Measurements from ENCODE around the gene PIK3CA. TPM values are rescaled to one million over a fixed set of nuclear protein-coding genes. Genes with fewer than 3 reads are reported as not detected.
A peak's percentile ranks its signal among the peaks of the same experiment; 100 is the strongest.
"Not testable (repeated sequence)": the region's sequence is repeated elsewhere in the genome, so short reads cannot be mapped to it uniquely, and the experiment has no call there.

PIK3CA gene
- total RNA-seq, 8 experiments from 2014 or later: 13.4 to 21.7 (median 16.1) TPM

DNA sequence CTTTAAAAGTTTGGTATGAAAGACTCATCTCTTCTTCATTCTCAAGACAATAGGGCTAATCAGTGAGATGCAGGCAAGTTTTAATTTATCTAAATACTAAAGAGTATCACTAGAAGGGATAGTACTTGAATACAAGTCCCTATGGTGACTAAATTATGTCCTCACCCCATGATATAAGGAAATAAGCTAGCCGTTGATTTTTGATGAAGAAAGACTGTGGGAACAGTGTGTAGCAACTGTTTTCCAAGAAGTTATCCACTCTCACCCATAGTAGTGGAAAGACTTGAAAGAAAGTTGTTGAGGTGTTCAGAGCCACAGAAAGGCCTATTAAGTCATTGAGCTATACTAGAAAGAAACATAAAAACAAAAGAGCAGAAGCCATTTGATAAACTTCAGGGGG lies 36.7 kb downstream of the PIK3CA start:
- in situ Hi-C loops (cut with MboI; ENCODE audit: low pct_unique_long_range_greater_than_20kb in 2 of 9, low sequenced_read_pairs in 9 of 9, unreplicated experiment in 9 of 9): no loop called here

DNA sequence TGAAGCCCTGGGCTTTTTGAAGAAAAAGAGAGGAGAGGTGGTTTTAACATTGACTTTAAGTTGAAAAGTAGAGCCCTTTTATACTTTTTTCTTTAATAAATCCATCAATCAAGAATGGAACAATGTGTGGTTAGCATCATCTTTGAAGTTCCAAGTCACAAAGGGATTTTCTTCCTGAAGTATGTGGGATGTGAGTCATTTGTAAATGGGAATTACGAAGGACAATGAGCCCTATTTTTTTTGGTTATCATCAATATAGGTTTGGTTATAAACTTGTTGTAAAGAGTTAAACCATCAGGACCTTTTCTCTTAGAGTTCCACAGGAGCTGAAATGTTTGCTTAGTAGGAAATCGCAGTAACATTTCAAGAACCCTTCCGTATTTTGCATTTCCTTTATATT lies 38.3 kb downstream of the PIK3CA start:
- Histone ChIP-seq H3K4me3 (no peak overlapping the region), H3K27ac (no peak overlapping the region), H3K4me1 (replicated peaks in 1 of 2) (peaks cover 9% of the 10 kb centered on the region in 2 donors)
- in situ Hi-C loops (cut with MboI; ENCODE audit: low pct_unique_long_range_greater_than_20kb in 2 of 9, low sequenced_read_pairs in 9 of 9, unreplicated experiment in 9 of 9): no loop called here
- WGBS, 10 experiments: 48 to 100% (median 82%) methylated on average over 2 to 3 of the region's 3 CpGs; no CpG with 5 or more reads in 2 of the 10 experiments
- ATAC-seq (replicated peaks in 6 of 8): no peak

More for the DNA sequence above, 36.7 kb downstream of the PIK3CA start:
- ATAC-seq (replicated peaks in 6 of 8): no peak
- WGBS, 10 experiments: 85 to 100% (median 100%) methylated on average over 1 of the region's 1 CpG; no CpG with 5 or more reads in 1 of the 10 experiments
- no peak overlapping the region for H3K27ac ChIP-seq
- H3K4me1 ChIP-seq (replicated peaks in 1 of 2): peaks cover 6 to 19% of the 10 kb centered on the region in 2 donors
- no peak overlapping the region for H3K4me3 ChIP-seq

DNA sequence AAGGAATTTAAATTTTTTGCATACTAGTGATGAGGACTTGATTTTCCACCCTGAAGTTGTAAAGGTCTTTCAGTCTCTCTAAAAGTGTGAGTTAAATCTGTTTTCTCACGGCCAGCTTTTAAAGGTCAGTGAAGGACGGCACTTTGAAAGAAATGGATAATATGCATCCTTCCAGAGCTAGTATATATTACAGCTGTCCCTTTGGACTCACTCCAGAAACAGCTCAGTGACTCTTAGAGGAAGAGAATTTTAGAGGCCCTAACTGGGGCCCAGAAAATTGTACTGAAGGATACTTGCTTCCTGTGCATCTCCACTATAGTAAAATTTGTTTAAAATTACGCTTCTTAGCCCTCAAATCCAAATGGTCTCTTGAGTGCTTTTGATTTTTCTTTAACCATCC lies 41.6 kb downstream of the PIK3CA start:
- ATAC-seq (replicated peaks in 6 of 8): peak in 4 of 8 experiments; percentile 36 to 71 (median 50)
- in situ Hi-C loops (cut with MboI; ENCODE audit: low pct_unique_long_range_greater_than_20kb in 2 of 9, low sequenced_read_pairs in 9 of 9, unreplicated experiment in 9 of 9): no loop called here
- no peak overlapping the region for H3K4me3 ChIP-seq
- H3K27ac ChIP-seq: no peak overlapping the region
- 27 to 100% (median 49%) methylated on average over 1 to 3 of the region's 3 CpGs for WGBS, 10 experiments
- H3K4me1 ChIP-seq (replicated peaks in 1 of 2): peaks cover 9% of the 10 kb centered on the region in 2 donors

DNA sequence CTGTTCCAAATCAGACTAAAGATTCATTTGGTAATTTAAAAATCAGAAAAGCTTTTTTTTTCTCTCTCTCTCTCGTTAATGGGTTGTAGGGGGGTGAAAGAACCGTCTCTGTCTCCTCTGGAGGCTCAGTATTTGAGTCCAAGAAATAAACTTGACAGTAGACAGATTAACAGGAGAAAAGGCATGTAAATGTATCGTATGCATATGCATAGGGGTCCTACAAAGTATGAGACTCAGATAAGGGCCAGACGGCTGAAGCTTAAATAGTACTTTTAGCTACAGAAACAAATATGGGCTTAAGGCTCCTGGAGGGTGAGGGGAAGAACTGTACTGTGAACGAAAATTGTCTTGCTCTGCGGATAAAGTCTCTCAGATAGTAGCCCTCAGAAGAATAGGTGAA lies 42.4 kb downstream of the PIK3CA start:
- Histone ChIP-seq H3K4me3 (no peak overlapping the region), H3K27ac (no peak overlapping the region), H3K4me1 (replicated peaks in 1 of 2) (peaks cover 9% of the 10 kb centered on the region in 2 donors)
- in situ Hi-C loops (cut with MboI; ENCODE audit: low pct_unique_long_range_greater_than_20kb in 2 of 9, low sequenced_read_pairs in 9 of 9, unreplicated experiment in 9 of 9): no loop called here
- ATAC-seq (replicated peaks in 6 of 8): peak in 1 of 8 experiments; percentile 31
- 36 to 91% (median 73%) methylated on average over 1 to 6 of the region's 6 CpGs; no CpG with 5 or more reads in 1 of the 10 experiments for WGBS, 10 experiments

DNA sequence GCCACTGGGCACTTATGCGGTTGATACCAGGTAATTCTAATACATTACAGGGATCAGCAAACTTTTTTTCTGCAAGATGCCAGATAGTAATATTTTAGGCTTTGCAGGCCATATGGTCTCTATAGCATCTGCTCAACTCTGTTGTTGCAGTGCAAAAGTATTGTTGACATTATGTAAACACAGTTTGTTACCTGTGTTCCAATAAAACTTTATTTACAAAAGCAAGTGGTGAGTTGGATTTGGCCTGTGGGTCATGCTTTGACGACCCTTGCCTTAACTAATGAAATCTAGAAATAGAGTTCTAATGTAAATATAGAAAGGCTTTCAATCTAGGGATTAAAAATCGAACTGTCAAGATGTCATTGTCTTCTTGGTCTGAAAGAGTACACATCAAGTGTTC lies 44.4 kb downstream of the PIK3CA start:
- in situ Hi-C loops (cut with MboI; ENCODE audit: low pct_unique_long_range_greater_than_20kb in 2 of 9, low sequenced_read_pairs in 9 of 9, unreplicated experiment in 9 of 9): no loop called here
- Histone ChIP-seq H3K27ac (no peak overlapping the region), H3K4me1 (replicated peaks in 1 of 2) (peaks cover 9% of the 10 kb centered on the region in 2 donors), H3K4me3 (no peak overlapping the region)
- no peak for ATAC-seq (replicated peaks in 6 of 8)
- 84 to 100% (median 89%) methylated on average over 1 to 3 of the region's 3 CpGs; no CpG with 5 or more reads in 1 of the 10 experiments for WGBS, 10 experiments

DNA sequence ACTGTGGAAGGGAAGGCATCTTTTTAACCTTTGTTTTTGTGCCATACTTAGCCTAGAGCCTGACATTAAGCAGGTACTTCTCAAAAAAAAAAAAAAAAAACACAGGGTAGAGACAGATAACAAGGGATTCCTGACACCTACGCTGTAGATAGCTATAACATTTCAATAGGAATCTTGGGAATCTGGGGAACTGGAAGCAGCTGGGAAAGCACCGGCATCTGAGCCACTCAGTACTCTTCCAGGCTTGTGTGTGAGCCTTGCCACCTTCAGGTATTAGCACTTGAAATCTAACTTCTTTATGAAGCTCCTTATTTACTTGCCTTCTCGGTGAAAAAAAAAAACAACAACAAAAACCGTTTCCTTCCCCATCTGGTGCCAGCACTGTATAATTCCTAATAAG lies 46.8 kb downstream of the PIK3CA start:
- peaks cover 1 to 2% of the 10 kb centered on the region in 2 donors for H3K4me1 ChIP-seq (replicated peaks in 1 of 2)
- no peak for ATAC-seq (replicated peaks in 6 of 8)
- 67 to 100% (median 85%) methylated on average over 1 to 4 of the region's 4 CpGs; no CpG with 5 or more reads in 2 of the 10 experiments for WGBS, 10 experiments
- in situ Hi-C loops (cut with MboI; ENCODE audit: low pct_unique_long_range_greater_than_20kb in 2 of 9, low sequenced_read_pairs in 9 of 9, unreplicated experiment in 9 of 9): no loop called here
- H3K4me3 ChIP-seq: no peak overlapping the region
- H3K27ac ChIP-seq: no peak overlapping the region

DNA sequence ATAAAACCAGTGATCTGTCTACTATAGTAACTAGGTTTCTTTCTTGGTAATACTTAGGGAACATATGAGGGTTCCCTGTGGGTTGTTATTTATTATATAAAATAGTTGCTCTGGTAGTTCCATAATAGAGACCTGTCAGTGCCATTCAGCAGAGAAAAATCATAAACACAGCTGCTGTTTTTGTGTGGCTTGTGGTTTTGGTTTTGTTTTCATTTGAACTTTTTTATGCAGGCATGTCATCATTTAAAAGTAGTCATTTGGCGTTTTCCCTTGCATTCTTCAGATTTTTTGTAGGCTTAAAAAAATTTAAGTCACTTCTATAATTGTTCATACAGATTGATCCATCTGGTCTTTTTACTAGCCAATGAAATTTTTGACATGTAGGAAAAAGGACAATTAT lies 47.9 kb downstream of the PIK3CA start:
- no peaks in the 10 kb centered on the region for H3K4me1 ChIP-seq (replicated peaks in 1 of 2)
- 0 to 100% (median 85%) methylated on average over 1 of the region's 1 CpG for WGBS, 10 experiments
- in situ Hi-C loops (cut with MboI; ENCODE audit: low pct_unique_long_range_greater_than_20kb in 2 of 9, low sequenced_read_pairs in 9 of 9, unreplicated experiment in 9 of 9): no loop called here
- peak in 3 of 8 experiments; percentile 24 to 85 (median 70) for ATAC-seq (replicated peaks in 6 of 8)
- H3K4me3 ChIP-seq: no peak overlapping the region
- H3K27ac ChIP-seq: no peak overlapping the region

DNA sequence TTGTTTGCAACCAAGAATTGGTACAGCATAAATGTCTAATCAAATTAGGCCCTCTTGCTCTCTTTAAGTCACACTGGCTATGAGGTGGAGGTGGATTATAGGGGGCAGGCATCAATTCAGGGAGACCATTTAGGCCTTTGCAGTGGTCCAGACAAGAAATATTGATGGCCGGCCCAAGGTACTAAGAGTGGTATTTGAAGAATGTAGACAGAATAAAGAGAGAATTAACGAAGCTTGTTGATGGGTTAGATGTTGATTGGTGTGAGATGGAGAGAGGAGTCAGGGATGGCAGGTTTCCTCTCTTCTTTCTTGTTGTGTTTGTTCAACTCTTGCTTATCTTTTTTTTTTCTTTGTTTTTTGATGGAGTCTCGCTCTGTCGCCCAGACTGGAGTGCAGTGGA lies 48.5 kb downstream of the PIK3CA start:
- WGBS, 10 experiments: 40 to 100% (median 92%) methylated on average over 1 to 3 of the region's 4 CpGs; no CpG with 5 or more reads in 2 of the 10 experiments
- Histone ChIP-seq H3K27ac (no peak overlapping the region), H3K4me1 (replicated peaks in 1 of 2) (no peaks in the 10 kb centered on the region), H3K4me3 (no peak overlapping the region)
- ATAC-seq (replicated peaks in 6 of 8): no peak
- in situ Hi-C loops (cut with MboI; ENCODE audit: low pct_unique_long_range_greater_than_20kb in 2 of 9, low sequenced_read_pairs in 9 of 9, unreplicated experiment in 9 of 9): no loop called here

DNA sequence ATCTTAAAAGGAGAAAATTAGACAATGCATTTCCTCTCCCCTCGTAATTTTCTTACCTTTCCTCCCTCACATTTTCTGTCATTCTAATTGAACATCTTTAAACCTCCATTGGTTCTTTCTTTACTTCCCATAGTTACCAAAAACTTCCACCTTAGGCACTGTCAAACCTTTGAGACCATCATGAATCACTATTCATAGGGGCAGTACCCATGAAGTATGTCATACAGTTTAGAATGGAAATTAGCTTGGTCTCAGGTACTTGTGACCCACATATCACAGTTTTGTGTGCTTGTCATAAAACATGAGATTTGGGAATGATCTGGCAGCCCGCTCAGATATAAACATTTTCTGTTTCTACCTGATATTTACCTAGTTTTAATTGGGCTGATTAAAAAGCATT lies 52.6 kb downstream of the PIK3CA start:
- no peak overlapping the region for H3K27ac ChIP-seq
- no peak overlapping the region for H3K4me3 ChIP-seq
- ATAC-seq (replicated peaks in 6 of 8): no peak
- WGBS, 10 experiments: 83 to 100% (median 94%) methylated on average over 1 to 2 of the region's 2 CpGs
- in situ Hi-C loops (cut with MboI; ENCODE audit: low pct_unique_long_range_greater_than_20kb in 2 of 9, low sequenced_read_pairs in 9 of 9, unreplicated experiment in 9 of 9): no loop called here
- H3K4me1 ChIP-seq (replicated peaks in 1 of 2): no peaks in the 10 kb centered on the region

DNA sequence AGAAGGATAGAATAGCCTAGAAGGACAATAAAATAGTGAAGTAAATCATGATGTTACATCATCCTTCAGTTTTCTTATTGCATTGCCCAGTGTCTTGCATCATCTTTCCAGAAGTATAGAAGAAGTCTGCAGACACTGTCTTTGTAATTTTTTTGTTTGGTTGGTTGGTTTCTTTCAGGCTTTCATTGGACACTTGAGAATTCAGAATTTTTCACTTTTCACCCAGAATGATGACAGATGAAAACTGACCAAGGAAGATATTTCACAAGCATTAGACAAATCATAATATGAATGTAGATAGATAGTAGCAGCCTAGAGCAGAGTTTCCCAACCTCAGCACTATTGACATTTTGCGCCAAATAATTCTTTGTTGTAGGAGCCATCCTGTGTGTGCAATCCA lies 67.4 kb downstream of the PIK3CA start:
- H3K4me3 ChIP-seq; in situ Hi-C loops (cut with MboI; ENCODE audit: low pct_unique_long_range_greater_than_20kb in 2 of 9, low sequenced_read_pairs in 9 of 9, unreplicated experiment in 9 of 9); H3K4me1 ChIP-seq (replicated peaks in 1 of 2); H3K27ac ChIP-seq: not testable (repeated sequence)
- WGBS, 10 experiments: no CpG with 5 or more reads among the region's 1 CpG
- ATAC-seq (replicated peaks in 6 of 8): peak in 1 of 8 experiments; percentile 31

DNA sequence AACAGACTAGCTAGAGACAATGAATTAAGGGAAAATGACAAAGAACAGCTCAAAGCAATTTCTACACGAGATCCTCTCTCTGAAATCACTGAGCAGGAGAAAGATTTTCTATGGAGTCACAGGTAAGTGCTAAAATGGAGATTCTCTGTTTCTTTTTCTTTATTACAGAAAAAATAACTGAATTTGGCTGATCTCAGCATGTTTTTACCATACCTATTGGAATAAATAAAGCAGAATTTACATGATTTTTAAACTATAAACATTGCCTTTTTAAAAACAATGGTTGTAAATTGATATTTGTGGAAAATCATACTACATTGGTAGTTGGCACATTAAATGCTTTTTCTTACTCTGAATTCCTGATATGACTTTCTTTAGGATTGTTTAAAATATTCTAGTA lies 70.1 kb downstream of the PIK3CA start:
- ATAC-seq (replicated peaks in 6 of 8); in situ Hi-C loops (cut with MboI; ENCODE audit: low pct_unique_long_range_greater_than_20kb in 2 of 9, low sequenced_read_pairs in 9 of 9, unreplicated experiment in 9 of 9); H3K4me3 ChIP-seq; H3K27ac ChIP-seq; H3K4me1 ChIP-seq (replicated peaks in 1 of 2): not testable (repeated sequence)
- 67 to 100% (median 86%) methylated on average over 1 of the region's 1 CpG; no CpG with 5 or more reads in 6 of the 10 experiments for WGBS, 10 experiments

DNA sequence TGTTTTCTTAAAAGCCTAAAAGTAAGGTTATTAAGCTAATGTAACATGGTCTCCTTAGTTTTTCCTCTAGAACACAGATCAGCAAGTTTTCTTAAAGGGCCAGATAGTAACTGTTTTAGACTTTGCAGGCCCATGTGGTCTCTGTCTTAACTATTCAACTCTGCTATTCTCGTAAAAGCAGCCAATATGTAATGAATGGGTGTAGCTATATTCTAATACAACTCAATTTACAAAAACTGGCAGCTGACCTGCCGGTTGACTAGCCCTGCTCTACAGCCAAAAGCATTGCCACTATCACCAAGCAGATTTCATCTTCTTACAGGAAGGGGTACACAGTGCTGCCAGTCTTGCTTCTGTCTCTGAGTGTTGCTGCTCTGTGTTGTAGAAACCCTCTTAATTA lies 75.4 kb downstream of the PIK3CA start:
- WGBS, 10 experiments: 0 to 100% (median 45%) methylated on average over 1 to 2 of the region's 2 CpGs; no CpG with 5 or more reads in 2 of the 10 experiments

DNA sequence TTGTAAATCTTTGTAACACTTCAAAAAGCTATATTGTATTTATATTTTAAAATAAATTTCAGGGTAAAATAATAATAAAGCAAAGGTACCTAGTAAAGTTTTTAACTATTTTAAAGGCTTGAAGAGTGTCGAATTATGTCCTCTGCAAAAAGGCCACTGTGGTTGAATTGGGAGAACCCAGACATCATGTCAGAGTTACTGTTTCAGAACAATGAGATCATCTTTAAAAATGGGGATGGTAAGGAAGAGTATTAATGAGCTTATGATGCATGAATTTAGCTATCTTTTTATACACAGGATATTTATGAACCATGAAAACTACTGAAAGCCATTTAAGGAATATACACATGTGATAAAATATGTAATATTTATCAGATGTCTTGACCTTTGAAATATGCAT lies 76.4 kb downstream of the PIK3CA start:
- in situ Hi-C loops (cut with MboI; ENCODE audit: low pct_unique_long_range_greater_than_20kb in 2 of 9, low sequenced_read_pairs in 9 of 9, unreplicated experiment in 9 of 9): no loop called here
- H3K4me1 ChIP-seq (replicated peaks in 1 of 2): peaks cover 3 to 4% of the 10 kb centered on the region in 2 donors
- H3K4me3 ChIP-seq: no peak overlapping the region
- 85 to 100% (median 100%) methylated on average over 1 of the region's 1 CpG; no CpG with 5 or more reads in 1 of the 10 experiments for WGBS, 10 experiments
- no peak overlapping the region for H3K27ac ChIP-seq
- no peak for ATAC-seq (replicated peaks in 6 of 8)

More for the DNA sequence above, 75.4 kb downstream of the PIK3CA start:
- no peak overlapping the region for H3K27ac ChIP-seq
- no peak overlapping the region for H3K4me3 ChIP-seq
- peak in 3 of 8 experiments; percentile 99 for ATAC-seq (replicated peaks in 6 of 8)
- in situ Hi-C loops (cut with MboI; ENCODE audit: low pct_unique_long_range_greater_than_20kb in 2 of 9, low sequenced_read_pairs in 9 of 9, unreplicated experiment in 9 of 9): no loop called here
- H3K4me1 ChIP-seq (replicated peaks in 1 of 2): no peaks in the 10 kb centered on the region

DNA sequence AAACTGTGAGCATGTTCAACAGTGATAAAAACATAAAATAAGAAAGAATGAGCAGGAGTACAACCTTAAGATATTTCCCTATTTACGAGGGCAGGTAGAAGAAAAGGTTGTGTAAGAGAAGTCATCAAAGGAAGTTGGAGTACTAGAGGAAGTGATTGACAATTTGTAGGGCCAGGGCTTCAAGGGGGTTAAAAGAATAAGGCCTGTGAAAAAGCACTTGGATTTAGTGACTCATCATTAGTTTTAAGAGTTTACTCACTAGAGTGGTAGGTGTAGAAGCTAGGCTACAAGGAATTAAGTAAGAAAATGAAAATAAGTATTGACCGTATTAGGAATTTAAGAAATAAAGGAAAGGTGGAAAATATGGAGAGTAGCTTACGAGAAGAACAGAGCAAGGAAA lies 79.2 kb downstream of the PIK3CA start:
- Histone ChIP-seq H3K4me3 (no peak overlapping the region), H3K4me1 (replicated peaks in 1 of 2) (peaks cover 3 to 4% of the 10 kb centered on the region in 2 donors), H3K27ac (no peak overlapping the region)
- in situ Hi-C loops (cut with MboI; ENCODE audit: low pct_unique_long_range_greater_than_20kb in 2 of 9, low sequenced_read_pairs in 9 of 9, unreplicated experiment in 9 of 9): no loop called here
- WGBS, 10 experiments: 85 to 100% (median 95%) methylated on average over 3 of the region's 3 CpGs
- no peak for ATAC-seq (replicated peaks in 6 of 8)
